ENCODE results near the gene FAM168A.
A peak's percentile ranks its signal among the peaks of the same experiment; 100 is the strongest.

Gene FAM168A

GRCh38 chr11:73404506-73405145 is 193.3 kb downstream of the FAM168A start:
- TF ChIP-seq CTCF (IDR thresholded peaks at IDR 0.05; ENCODE audit: low read depth, low read length, missing control alignments): no peak
- DNase-seq (ENCODE audit: extremely low read depth, low read depth): no peak
- no peak overlapping the region for H3K4me3 ChIP-seq (replicated peaks; ENCODE audit: low read depth, low read length)

- no peak overlapping the region for H3K4me3 ChIP-seq (replicated peaks; ENCODE audit: low read depth, low read length)
- DNase-seq (ENCODE audit: extremely low read depth, low read depth): no peak
- TF ChIP-seq CTCF (IDR thresholded peaks at IDR 0.05; ENCODE audit: low read depth, low read length, missing control alignments): peak; percentile 67
These were observed 193.9 kb downstream of the FAM168A start for GRCh38 chr11:73404048-73404447.

GRCh38 chr11:73403541-73403940 is 194.4 kb downstream of the FAM168A start:
- DNase-seq (ENCODE audit: extremely low read depth, low read depth): no peak
- TF ChIP-seq CTCF (IDR thresholded peaks at IDR 0.05; ENCODE audit: low read depth, low read length, missing control alignments): no peak
- H3K4me3 ChIP-seq (replicated peaks; ENCODE audit: low read depth, low read length): no peak overlapping the region

GRCh38 chr11:73402834-73403185 is 195.1 kb downstream of the FAM168A start:
- no peak for DNase-seq (ENCODE audit: extremely low read depth, low read depth)

GRCh38 chr11:73401924-73402833 is 195.7 kb downstream of the FAM168A start:
- H3K4me3 ChIP-seq (replicated peaks; ENCODE audit: low read depth, low read length): no peak overlapping the region
- no peak for TF ChIP-seq CTCF (IDR thresholded peaks at IDR 0.05; ENCODE audit: low read depth, low read length, missing control alignments)
- DNase-seq (ENCODE audit: extremely low read depth, low read depth): no peak

More at GRCh38 chr11:73402834-73403185, 195.1 kb downstream of the FAM168A start:
- TF ChIP-seq CTCF (IDR thresholded peaks at IDR 0.05; ENCODE audit: low read depth, low read length, missing control alignments): peak; percentile 41
- H3K4me3 ChIP-seq (replicated peaks; ENCODE audit: low read depth, low read length): no peak overlapping the region

GRCh38 chr11:73401217-73401923 is 196.5 kb downstream of the FAM168A start:
- no peak overlapping the region for H3K4me3 ChIP-seq (replicated peaks; ENCODE audit: low read depth, low read length)
- no peak for DNase-seq (ENCODE audit: extremely low read depth, low read depth)
- TF ChIP-seq CTCF (IDR thresholded peaks at IDR 0.05; ENCODE audit: low read depth, low read length, missing control alignments): no peak
